ENCODE data around the gene FCRLA. TPM values are rescaled to one million over a fixed set of nuclear protein-coding genes. Genes with fewer than 3 reads are reported as not detected.
"Not testable (repeated sequence)": the region's sequence is repeated elsewhere in the genome, so short reads cannot be mapped to it uniquely, and the experiment has no call there.

The FCRLA gene
- total RNA-seq (2021) (0.20 TPM in 1 of 2 replicates, not detected in the other), Bru-seq, nascent RNA (percentile 25 among the genes with signal in this experiment), BruChase-seq, experiment 1, labeled RNA remaining after a 2-hour chase (percentile 18 among the genes with signal in this experiment), BruChase-seq, experiment 2, labeled RNA remaining after a 6-hour chase (percentile 15 among the genes with signal in this experiment)
- long read RNA-seq: 0 reads

- DNase-seq: no peak
- Histone ChIP-seq H3K79me2 (ENCODE audit: low read depth) (no peaks in the 10 kb centered on the region), H3F3A (ENCODE audit: insufficient read depth, low read depth) (no peaks in the 10 kb centered on the region), H3K4me1 (replicated peaks; ENCODE audit: insufficient read depth) (0 out of 2 replicates have a peak, but pooled peaks cover 4% of the 10 kb centered on the region), H3K4me2 (no peak within 1 kb of the TSS), H3K9me3 (ENCODE audit: insufficient read depth, low read depth) (no peaks in the 10 kb centered on the region), H3K36me3 (ENCODE audit: low read depth) (no peaks in the 10 kb centered on the region), H3K4me3 (no peak within 1 kb of the TSS), H3K27ac (no peak within 1 kb of the TSS), H2AFZ (no peak within 1 kb of the TSS; the same call in 1 of the 2 replicates), H3K27me3 (ENCODE audit: insufficient read depth, low read depth) (no peaks in the 10 kb centered on the region), H3K9me2 (ENCODE audit: insufficient read depth) (no peaks in the 10 kb centered on the region), H4K20me1 (ENCODE audit: insufficient read depth) (no peaks in the 10 kb centered on the region)
- POLR2A ChIA-PET (ENCODE audit: unreplicated experiment): no interaction called here
- no peak for TF ChIP-seq CTCF (conservative IDR thresholded peaks at IDR 0.05)
- TF ChIP-seq EZH2 (IDR thresholded peaks at IDR 0.05; ENCODE audit: low read depth): no peak
- intact Hi-C loops (cut with micrococcal nuclease; ENCODE audit: unreplicated experiment): no loop called here
- BruUV-seq (replicated peaks): no TSS peak
- CTCF ChIA-PET: no interaction called here
These were observed at the start of gene FCRLA for GRCh38 chr1:161706482-161707347. FCRLA (plus strand) TSS chr1:161707229; CDS start chr1:161707265, 36 bp downstream.

GRCh38 chr1:161658524-161658923 lies 48.5 kb upstream of the FCRLA start:
- H3K79me2 ChIP-seq (ENCODE audit: low read depth); H2AFZ ChIP-seq; H3K36me3 ChIP-seq (ENCODE audit: low read depth); H3F3A ChIP-seq (ENCODE audit: insufficient read depth, low read depth); DNase-seq; intact Hi-C loops (cut with micrococcal nuclease; ENCODE audit: unreplicated experiment); POLR2A ChIA-PET (ENCODE audit: unreplicated experiment); H3K4me2 ChIP-seq; H3K4me1 ChIP-seq (replicated peaks; ENCODE audit: insufficient read depth); BruUV-seq (replicated peaks); H3K27ac ChIP-seq; H3K9me2 ChIP-seq (ENCODE audit: insufficient read depth); H3K9me3 ChIP-seq (ENCODE audit: insufficient read depth, low read depth); H4K20me1 ChIP-seq (ENCODE audit: insufficient read depth); CTCF ChIA-PET; H3K27me3 ChIP-seq (ENCODE audit: insufficient read depth, low read depth); H3K4me3 ChIP-seq: not testable (repeated sequence)

- BruUV-seq (replicated peaks); H3K79me2 ChIP-seq (ENCODE audit: low read depth): not testable (repeated sequence)
These were observed 45.2 kb upstream of the FCRLA start for GRCh38 chr1:161661660-161662311.

GRCh38 chr1:161662684-161663339 lies 44.2 kb upstream of the FCRLA start, which contains the start of gene FCGR2B:
FCGR2B (plus strand) TSS chr1:161663143; CDS start chr1:161663242, 99 bp downstream.
- H2AFZ ChIP-seq; H3K9me3 ChIP-seq (ENCODE audit: insufficient read depth, low read depth); H4K20me1 ChIP-seq (ENCODE audit: insufficient read depth); H3K9me2 ChIP-seq (ENCODE audit: insufficient read depth); POLR2A ChIA-PET (ENCODE audit: unreplicated experiment); DNase-seq; H3K27me3 ChIP-seq (ENCODE audit: insufficient read depth, low read depth); BruUV-seq (replicated peaks); H3K4me2 ChIP-seq; H3K4me3 ChIP-seq; intact Hi-C loops (cut with micrococcal nuclease; ENCODE audit: unreplicated experiment); CTCF ChIA-PET; H3K36me3 ChIP-seq (ENCODE audit: low read depth); H3K4me1 ChIP-seq (replicated peaks; ENCODE audit: insufficient read depth); H3K27ac ChIP-seq; H3K79me2 ChIP-seq (ENCODE audit: low read depth); H3F3A ChIP-seq (ENCODE audit: insufficient read depth, low read depth): not testable (repeated sequence)

More at GRCh38 chr1:161661660-161662311, 45.2 kb upstream of the FCRLA start:
- H3K4me1 ChIP-seq (replicated peaks; ENCODE audit: insufficient read depth); H3K4me2 ChIP-seq; H3K9me2 ChIP-seq (ENCODE audit: insufficient read depth); H4K20me1 ChIP-seq (ENCODE audit: insufficient read depth); H2AFZ ChIP-seq; H3K9me3 ChIP-seq (ENCODE audit: insufficient read depth, low read depth); H3K27me3 ChIP-seq (ENCODE audit: insufficient read depth, low read depth); POLR2A ChIA-PET (ENCODE audit: unreplicated experiment); CTCF ChIA-PET; H3K4me3 ChIP-seq; intact Hi-C loops (cut with micrococcal nuclease; ENCODE audit: unreplicated experiment); DNase-seq; H3K27ac ChIP-seq; H3F3A ChIP-seq (ENCODE audit: insufficient read depth, low read depth); H3K36me3 ChIP-seq (ENCODE audit: low read depth): not testable (repeated sequence)

GRCh38 chr1:161663569-161663968 lies 43.5 kb upstream of the FCRLA start:
- H3K4me3 ChIP-seq; BruUV-seq (replicated peaks); H3K27me3 ChIP-seq (ENCODE audit: insufficient read depth, low read depth); H3K4me1 ChIP-seq (replicated peaks; ENCODE audit: insufficient read depth); H4K20me1 ChIP-seq (ENCODE audit: insufficient read depth); POLR2A ChIA-PET (ENCODE audit: unreplicated experiment); H3K4me2 ChIP-seq; CTCF ChIA-PET; H2AFZ ChIP-seq; intact Hi-C loops (cut with micrococcal nuclease; ENCODE audit: unreplicated experiment); H3K9me2 ChIP-seq (ENCODE audit: insufficient read depth); H3K36me3 ChIP-seq (ENCODE audit: low read depth); H3K27ac ChIP-seq; DNase-seq; H3K79me2 ChIP-seq (ENCODE audit: low read depth); H3K9me3 ChIP-seq (ENCODE audit: insufficient read depth, low read depth); H3F3A ChIP-seq (ENCODE audit: insufficient read depth, low read depth): not testable (repeated sequence)

- CTCF ChIA-PET; BruUV-seq (replicated peaks); H3K4me1 ChIP-seq (replicated peaks; ENCODE audit: insufficient read depth); H3K36me3 ChIP-seq (ENCODE audit: low read depth); H3K27me3 ChIP-seq (ENCODE audit: insufficient read depth, low read depth); POLR2A ChIA-PET (ENCODE audit: unreplicated experiment); H4K20me1 ChIP-seq (ENCODE audit: insufficient read depth); H3K4me2 ChIP-seq; H3K27ac ChIP-seq; H3F3A ChIP-seq (ENCODE audit: insufficient read depth, low read depth); H3K9me2 ChIP-seq (ENCODE audit: insufficient read depth); DNase-seq; H3K9me3 ChIP-seq (ENCODE audit: insufficient read depth, low read depth); H3K79me2 ChIP-seq (ENCODE audit: low read depth); H3K4me3 ChIP-seq; intact Hi-C loops (cut with micrococcal nuclease; ENCODE audit: unreplicated experiment); H2AFZ ChIP-seq: not testable (repeated sequence)
These were observed 42.3 kb upstream of the FCRLA start for GRCh38 chr1:161664689-161665088.

All from PC-9 (cell line).